Activated gamma-delta T cell treated with anti-CD3 and anti-CD28 coated beads, Interleukin-2, amount 50 U/mL, for 16 hours (primary cell): Measurements from ENCODE around the gene NPPA.
"Not testable (repeated sequence)": the region's sequence is repeated elsewhere in the genome, so short reads cannot be mapped to it uniquely, and the experiment has no call there.

Experiments used
- DNase-seq: peaks from one replicate; pipeline ENCODE4 v3.0.0-alpha.2; 2020; ENCODE audit warnings: low read depth

The NPPA gene

DNA sequence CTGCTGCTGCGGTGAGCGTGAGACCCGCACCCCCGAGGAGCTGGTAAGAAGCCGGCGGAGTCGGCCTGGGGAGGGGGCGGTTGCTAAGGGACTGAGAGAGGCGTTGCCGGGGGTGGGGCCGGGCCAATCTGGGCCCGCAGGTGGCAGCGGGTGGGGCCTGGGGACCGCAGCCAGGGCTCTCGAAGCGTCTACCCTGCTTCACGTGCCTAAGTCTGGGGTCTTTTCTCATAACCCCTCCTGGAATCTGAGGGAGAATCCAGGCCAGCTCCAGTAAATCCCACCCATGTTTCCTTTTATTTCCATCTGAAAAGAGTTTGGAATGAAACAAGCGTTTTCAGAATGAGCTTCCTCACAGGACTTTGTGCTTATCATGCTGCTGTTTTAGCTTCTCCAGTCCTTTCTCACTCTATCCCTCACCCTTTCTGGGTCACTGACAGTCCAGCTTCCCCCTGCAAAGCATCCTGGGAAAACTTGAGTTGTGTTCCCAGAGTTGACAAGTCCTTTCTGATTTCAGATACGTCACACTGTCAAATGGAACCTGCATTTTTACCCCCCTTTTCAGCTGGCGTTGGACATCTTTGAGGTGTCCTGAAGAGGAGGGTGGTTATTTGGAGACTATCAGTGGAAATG, 41.2 kb downstream of the NPPA start:
- DNase-seq = no peak

DNA sequence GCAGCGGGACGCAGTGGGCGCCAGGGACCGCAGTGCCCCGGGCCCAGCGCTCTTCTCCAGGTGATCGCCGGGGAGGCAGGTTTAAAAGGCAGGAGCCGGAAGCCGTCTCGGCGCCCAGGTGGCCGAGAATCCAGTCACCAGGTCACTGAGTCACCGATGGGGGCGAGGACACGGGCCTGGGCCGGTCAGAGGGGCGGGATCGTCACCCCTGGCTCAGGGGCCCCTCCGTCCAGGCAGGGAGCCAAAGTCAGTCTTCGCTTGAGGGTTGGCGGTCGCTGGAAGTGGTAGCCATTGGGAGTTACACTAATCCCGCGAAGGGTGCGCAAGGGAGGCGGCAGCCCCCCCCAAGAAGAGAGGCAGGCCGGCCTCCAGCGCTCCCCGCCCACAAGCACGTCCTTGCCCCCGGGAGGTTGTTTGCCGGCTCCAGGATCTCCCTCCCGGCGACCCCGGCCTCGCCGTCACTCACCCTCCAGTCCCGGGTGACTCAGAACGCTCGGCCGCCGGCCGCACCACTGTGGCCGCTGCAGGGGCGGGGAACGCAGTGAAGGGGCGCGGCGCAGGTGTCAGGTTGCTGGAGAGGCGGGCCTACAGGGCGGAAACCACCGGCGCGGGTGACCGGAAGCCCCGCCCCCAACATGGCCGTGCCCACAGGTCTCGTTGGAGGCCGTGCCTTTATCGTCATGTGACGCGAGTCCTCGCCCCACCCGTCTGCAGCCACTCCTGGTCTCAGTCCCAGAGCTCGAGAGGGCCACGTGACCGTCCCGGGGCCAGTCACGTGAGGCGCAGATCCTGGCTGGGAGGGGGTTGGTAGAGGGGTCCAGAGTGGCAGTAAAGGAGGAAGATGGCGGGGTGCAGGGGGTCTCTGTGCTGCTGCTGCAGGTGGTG, 41.9 kb downstream of the NPPA start, which contains the start of the genes CLCN6 and MTHFR:
Gene CLCN6 (plus strand): TSS at position 770 of the 885 bp plus-strand sequence. CDS start 72 bp downstream, at position 842.
Gene MTHFR (minus strand): TSS at position 543 of the 885 bp plus-strand sequence. CDS start 2,848 bp downstream, outside the sequence.
- DNase-seq = peak; percentile 95

DNA sequence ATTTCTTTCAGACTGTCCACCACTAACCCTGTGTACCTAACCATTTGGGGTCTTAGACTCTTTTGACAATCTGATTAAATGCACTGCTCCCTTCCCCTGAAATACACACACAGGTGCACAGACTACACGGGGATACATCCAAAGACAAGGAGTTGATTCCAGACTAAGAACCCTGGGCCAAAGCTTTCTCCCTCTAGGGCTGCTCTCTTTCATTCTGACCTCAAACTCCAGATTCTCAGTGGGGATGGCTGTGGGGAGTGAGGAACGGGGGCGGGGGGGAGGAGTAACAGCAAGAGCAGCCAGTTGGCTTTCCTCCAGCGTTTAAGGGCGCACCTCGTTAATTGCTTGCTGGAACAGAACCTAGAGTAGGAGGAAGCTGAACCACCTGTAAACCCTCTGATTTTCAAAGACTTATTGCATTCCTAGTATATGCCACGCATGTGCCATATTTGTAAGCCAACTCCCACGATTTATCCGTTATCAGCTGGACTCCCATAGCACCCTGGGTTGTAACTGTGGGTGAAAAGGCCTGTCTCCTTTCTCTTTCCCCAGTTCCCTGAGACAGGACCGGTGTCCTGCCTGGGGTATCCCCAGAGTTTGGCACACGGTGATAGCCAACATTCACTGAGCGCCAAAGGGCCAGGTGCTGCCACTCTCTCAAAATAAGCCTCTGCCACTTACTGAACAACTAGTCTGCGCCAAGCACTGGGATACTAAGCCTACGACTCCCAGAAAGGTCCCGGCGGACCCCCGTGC, 42.7 kb downstream of the NPPA start:
- no peak for DNase-seq

DNA sequence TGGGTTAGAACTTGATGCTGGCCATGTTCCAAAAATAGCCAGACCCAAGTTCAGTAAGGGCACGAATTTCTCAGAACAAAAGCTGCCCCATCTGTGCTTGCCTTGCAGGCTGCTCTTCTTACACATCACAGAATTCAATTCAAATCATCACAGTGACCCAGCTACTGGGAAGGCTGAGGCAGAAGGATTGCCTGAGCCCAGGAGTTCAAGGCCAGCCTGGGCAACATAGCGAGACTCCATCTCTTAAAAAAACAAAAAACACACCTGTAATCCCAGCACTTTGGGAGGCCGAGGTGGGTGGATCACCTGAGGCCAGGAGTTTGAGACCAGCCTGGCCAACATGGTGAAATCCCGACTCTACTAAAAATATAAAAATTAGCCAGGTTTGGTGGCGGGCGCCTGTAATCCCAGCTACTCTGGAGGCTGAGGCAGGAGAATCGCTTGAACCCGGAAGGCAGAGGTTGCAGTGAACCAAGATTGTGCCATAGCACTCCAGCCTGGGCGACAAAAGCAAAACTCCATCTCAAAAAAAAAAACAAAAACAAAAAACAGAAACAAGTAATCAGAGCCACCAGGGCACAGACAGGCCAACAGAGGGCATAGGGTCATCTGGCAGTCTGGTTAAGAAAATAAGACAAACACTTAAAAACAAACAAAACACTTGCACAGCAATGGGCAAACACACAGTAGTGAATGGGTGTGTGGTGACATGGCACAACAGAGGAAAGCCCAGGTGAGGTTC, 43.5 kb downstream of the NPPA start:
- not testable (repeated sequence) for DNase-seq

DNA sequence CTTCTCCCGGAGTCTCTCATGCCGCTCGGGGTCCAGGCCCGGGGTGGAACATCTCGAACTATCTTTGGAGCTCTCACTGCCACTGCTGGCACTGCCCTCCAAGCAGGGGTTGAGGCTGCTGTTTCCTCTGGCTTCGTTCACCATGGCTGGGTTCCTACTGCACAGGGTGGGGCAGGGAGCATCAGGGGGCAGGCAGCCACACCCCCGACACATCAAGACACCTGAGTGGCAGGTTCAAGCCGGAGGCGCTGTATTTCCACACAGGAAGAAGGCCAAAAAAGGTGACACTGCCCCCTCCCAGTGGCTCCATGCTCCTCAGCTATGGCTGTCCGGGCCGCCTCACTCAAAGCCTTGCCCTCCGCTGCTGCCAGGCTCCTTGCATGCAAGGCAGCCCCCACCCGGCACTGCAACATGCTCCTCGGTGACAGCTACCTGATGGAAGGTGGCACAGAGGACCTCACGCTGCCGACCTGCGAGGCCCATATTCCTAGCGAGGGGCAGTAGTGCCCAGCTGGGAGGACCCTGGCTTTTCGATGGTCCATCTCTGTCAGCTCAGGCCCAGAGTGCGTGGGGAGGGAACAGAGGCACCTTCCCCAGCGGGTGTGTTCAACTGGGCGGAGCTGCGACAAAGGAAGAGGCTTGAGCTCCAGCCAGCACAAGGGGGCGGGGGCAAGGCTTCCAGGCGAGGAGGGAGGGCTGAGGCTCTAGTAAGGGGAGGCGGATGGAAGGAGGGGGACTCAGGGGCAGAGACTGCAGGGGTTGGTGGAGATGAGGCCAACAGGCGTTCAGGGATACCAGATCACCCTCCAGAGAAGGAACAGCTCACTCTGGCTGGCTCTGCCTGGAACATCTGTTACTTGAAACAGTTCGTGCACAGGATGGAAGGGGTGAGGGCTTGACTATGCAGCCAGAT, 44.4 kb downstream of the NPPA start:
- peak; percentile 59 for DNase-seq

DNA sequence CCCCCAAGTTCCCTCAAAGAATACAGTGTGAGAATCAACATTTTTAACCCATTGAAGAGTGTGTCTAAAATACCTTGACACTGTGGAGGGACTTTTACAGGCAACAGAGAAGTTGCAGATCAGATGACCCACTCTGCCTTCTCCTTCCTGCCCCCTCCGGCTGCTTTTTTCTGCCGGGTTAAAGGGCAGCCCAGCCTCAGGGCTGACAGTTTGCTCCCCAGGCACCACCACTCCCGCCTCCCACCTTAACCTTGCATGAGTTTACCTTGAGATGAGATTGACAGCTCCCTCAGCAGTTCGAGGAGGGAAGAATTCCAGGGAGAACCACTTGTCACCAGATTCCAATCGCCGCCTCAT, 45.0 kb downstream of the NPPA start:
- no peak for DNase-seq

DNA sequence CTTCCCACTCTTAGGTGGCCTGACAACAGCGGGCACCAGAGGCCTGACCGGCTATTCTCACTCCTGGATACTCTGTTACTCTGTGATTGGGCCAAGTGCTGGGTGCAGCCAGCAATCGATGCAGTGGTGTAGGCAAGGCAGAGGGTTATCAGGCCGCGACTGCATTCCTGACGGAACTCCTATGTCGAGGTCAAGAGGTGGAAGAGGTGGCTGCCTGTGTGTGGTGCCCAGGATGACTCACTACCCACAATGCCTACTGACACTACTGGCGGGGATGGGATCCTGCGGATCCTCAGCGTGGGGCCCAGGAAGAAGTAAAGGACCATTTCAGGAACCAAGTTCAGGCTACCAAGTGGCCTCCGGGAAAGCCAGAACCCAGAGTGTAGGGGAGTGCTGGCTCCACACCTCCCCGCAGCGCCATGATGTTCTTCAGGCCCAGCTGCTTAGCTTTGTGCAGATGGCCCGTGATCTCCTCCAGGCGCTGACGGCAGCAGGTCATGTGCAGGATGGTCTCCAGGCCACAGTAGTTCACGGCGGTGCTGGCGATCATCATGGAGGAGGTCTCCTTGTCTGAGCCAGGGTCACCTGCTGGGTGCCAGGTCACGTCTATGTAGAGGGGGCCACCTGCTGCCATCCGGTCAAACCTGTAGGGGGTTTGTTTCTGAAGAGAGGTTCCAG, 46.7 kb downstream of the NPPA start:
- DNase-seq = no peak

DNA sequence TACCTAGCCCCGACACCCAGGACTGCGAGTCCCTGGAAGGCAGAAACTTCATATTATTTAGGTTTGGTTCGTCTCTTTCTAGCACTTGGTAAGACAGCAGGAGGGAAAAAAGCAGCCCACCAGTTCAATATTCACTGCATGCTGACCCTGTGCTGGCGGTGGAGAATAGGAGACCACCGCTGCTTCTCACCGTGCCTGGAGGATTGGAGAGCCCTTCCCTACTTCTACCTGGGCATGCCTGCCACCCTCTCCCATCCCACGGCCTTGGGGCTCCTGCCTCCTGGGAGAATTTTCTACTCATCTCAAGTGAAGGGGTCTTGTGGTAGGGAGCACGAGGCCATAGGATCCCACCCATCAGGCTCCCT, 47.2 kb downstream of the NPPA start:
- no peak for DNase-seq

DNA sequence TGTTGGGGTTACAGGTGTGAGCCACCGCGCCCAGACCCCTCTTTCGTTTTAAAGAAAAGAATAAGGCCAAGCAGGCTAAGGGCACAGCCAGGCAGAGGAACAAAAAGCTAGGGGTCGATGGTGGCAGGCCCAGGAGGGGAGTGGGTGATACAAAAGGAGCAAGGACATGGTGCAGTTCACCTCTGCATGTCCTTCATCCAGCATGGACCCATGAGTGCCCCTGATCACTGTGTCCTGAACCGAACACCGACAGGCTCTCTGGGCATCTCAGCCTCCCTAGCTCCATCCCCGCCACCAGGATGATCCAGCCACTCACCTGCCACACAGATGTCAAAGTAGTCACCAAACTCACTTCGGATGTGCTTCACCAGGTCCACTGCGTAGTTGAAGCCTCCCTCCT, 47.7 kb downstream of the NPPA start:
- no peak for DNase-seq

DNA sequence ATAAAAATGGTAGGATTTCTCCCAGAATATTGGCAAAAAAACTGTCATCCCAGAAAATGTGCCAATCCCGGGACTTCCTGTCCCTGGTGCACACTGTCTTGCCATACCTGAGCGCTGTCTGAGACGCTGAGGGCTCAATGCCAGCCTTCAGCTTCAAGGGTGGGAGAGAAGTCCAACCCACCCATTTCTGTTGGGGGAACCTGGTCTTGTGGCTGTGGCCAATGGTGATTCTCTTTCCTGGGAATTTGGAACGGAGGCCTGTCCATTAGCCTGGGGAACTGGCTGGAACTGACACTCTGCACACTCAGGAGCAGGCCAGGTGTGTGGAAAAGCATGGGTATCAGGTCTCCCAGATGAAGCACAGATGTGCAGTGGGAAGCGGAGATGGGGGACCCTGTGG, 48.5 kb downstream of the NPPA start:
- no peak for DNase-seq

DNA sequence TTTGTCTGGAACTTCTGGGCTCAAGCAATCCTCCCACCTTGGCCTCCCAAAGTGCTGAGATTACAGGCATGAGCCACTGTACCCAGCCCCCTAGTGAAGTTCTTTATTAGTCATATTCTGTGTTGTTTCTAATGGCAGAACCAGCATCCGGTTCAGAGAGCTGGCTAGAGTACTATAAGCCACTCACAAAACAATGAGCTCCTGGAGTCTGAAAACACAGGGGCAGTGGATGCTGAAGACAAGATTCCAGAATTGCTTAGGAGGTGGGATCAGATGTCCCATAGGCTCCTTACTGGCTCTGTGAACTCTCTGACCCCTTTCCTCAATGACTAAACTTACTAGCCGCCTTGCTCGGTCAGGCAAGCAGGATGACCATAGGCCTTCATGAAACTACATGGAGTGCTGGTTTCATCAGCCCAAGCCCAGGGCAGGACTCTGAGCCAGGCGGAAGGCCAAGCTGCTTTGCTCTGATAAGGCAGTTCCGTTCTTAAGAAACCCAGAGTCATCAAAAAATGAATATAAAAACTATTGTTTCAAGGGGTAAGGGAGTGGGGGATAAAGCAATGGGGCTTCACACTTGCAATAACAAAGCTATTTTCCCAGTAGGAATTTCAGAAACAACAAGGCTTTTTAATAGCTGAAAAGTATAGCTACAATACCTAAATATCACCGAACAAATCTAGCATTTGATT, 49.9 kb downstream of the NPPA start:
- no peak for DNase-seq

DNA sequence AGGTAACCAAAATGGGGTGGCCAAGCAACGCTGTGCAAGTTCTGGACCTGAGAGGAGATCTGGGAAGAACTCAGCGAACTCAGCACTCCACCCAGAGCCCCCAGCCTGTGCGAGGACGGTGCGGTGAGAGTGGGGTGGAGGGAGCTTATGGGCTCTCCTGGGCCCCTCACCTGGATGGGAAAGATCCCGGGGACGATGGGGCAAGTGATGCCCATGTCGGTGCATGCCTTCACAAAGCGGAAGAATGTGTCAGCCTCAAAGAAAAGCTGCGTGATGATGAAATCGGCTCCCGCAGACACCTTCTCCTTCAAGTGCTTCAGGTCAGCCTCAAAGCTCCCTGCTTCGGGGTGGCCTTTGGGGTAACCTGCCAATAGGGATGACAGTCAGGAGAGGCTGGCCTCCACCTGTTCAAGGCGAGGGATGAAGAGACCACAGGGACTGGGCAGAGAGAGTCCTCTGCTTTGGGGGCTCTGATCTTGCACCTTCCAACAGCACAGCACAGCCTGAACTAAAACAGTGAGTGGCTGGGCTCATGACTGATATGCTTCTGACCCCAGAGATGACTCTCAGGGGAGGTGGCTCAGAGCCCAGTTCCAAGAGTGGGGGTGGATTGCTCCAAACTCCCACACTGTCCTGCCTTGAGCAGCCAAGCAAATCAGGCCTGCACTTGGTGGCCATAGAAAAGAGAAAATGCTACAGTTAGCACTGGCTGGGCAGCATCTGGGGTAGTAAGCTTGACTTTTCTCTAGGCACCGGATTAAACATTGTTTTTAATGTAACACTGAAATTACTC, 51.4 kb downstream of the NPPA start:
- no peak for DNase-seq
